ENCODE results near the gene MAP4K4. TPM values are rescaled to one million over a fixed set of nuclear protein-coding genes. Genes with fewer than 3 reads are reported as not detected.

Gene MAP4K4
- total RNA-seq, 4 donors from 2014 or later, result 40.0 to 85.5 (median 59.5) TPM

GRCh38 chr2:101830555-101830954 lies 133.0 kb downstream of the MAP4K4 start:
- Histone ChIP-seq H3K27me3 (no peaks in the 10 kb centered on the region), H3K9me3 (no peaks in the 10 kb centered on the region), H3K36me3 (peaks cover 0 to 24% of the 10 kb centered on the region in 2 donors), H3K4me3 (no peak overlapping the region), H3K4me1 (peaks cover 11 to 12% of the 10 kb centered on the region in 2 donors), H3K27ac (peak overlapping the region in 1 of 4 donors; percentile 26)
- ATAC-seq (no peak), DNase-seq (no peak)
- in situ Hi-C loops (cut with MboI; ENCODE audit: low sequenced_read_pairs in 4 of 4) (loop anchor here (5.0 to 25.0 kb wide), 7 partner anchors 133 to 493 kb away; partner anchors contain the start of gene MAP4K4 (in 2 of the 4)), intact Hi-C loops (cut with DNase I; ENCODE audit: low total_unique reads) (loop anchor here (5.0 kb wide), 2 partner anchors 58 to 488 kb away; no protein-coding TSS in a partner anchor)
- no peak for TF ChIP-seq POLR2A (IDR thresholded peaks at IDR 0.05)
- no peak for TF ChIP-seq CTCF (IDR thresholded peaks at IDR 0.05 in 4 of 5, conservative IDR thresholded peaks at IDR 0.05 in 1 of 5)

GRCh38 chr2:101831351-101831865 lies 133.9 kb downstream of the MAP4K4 start:
- in situ Hi-C loops (cut with MboI; ENCODE audit: low sequenced_read_pairs in 4 of 4), result loop anchor here (5.0 to 25.0 kb wide), 7 partner anchors 134 to 494 kb away; partner anchors contain the start of gene MAP4K4 (in 2 of the 4)
- Histone ChIP-seq H3K4me3 (no peak overlapping the region), H3K9me3 (no peaks in the 10 kb centered on the region), H3K4me1 (peaks cover 11 to 12% of the 10 kb centered on the region in 2 donors), H3K27ac (peak overlapping the region; percentile 23 to 50 (median 34)), H3K36me3 (peaks cover 0 to 29% of the 10 kb centered on the region in 2 donors), H3K27me3 (no peaks in the 10 kb centered on the region)
- DNase-seq (peak; percentile 47 to 71), ATAC-seq (peak; percentile 77 to 95)
- TF ChIP-seq POLR2A (IDR thresholded peaks at IDR 0.05) (no peak), CTCF (IDR thresholded peaks at IDR 0.05 in 4 of 5, conservative IDR thresholded peaks at IDR 0.05 in 1 of 5) (peak; percentile 55 to 83 (median 73))
- intact Hi-C loops (cut with DNase I; ENCODE audit: low total_unique reads), result loop anchor here (1.0 to 5.0 kb wide), 5 partner anchors 59 to 489 kb away; partner anchors contain the start of gene MAP4K4

GRCh38 chr2:101832114-101832513 lies 134.6 kb downstream of the MAP4K4 start:
- Histone ChIP-seq H3K9me3 (no peaks in the 10 kb centered on the region), H3K27ac (peak overlapping the region in 1 of 4 donors; percentile 37), H3K4me3 (no peak overlapping the region), H3K4me1 (peaks cover 11 to 12% of the 10 kb centered on the region in 2 donors), H3K27me3 (no peaks in the 10 kb centered on the region), H3K36me3 (peaks cover 0 to 36% of the 10 kb centered on the region in 2 donors)
- intact Hi-C loops (cut with DNase I; ENCODE audit: low total_unique reads), result loop anchor here (5.0 kb wide), 2 partner anchors 60 to 490 kb away; no protein-coding TSS in a partner anchor
- no peak for TF ChIP-seq POLR2A (IDR thresholded peaks at IDR 0.05)
- TF ChIP-seq CTCF (IDR thresholded peaks at IDR 0.05 in 4 of 5, conservative IDR thresholded peaks at IDR 0.05 in 1 of 5), result peak in 1 of 5 experiments; percentile 28
- ATAC-seq, result no peak
- in situ Hi-C loops (cut with MboI; ENCODE audit: low sequenced_read_pairs in 4 of 4), result loop anchor here (5.0 to 25.0 kb wide), 7 partner anchors 135 to 495 kb away; partner anchors contain the start of gene MAP4K4 (in 2 of the 4)
- DNase-seq, result no peak

- peaks cover 0 to 5% of the 10 kb centered on the region in 2 donors for H3K4me1 ChIP-seq
- in situ Hi-C loops (cut with MboI; ENCODE audit: low sequenced_read_pairs in 4 of 4), result loop anchor here (5.0 to 25.0 kb wide), 7 partner anchors 137 to 497 kb away; partner anchors contain the start of gene MAP4K4 (in 2 of the 4)
- no peak for DNase-seq
- no peak overlapping the region for H3K4me3 ChIP-seq
- intact Hi-C loops (cut with DNase I; ENCODE audit: low total_unique reads), result loop anchor here (5.0 kb wide), 2 partner anchors 62 to 492 kb away; no protein-coding TSS in a partner anchor
- no peaks in the 10 kb centered on the region for H3K27me3 ChIP-seq
- H3K9me3 ChIP-seq, result no peaks in the 10 kb centered on the region
- no peak overlapping the region for H3K27ac ChIP-seq
- ATAC-seq, result no peak
- peaks cover 0 to 49% of the 10 kb centered on the region in 2 donors for H3K36me3 ChIP-seq
- TF ChIP-seq POLR2A (IDR thresholded peaks at IDR 0.05) (no peak), CTCF (IDR thresholded peaks at IDR 0.05 in 4 of 5, conservative IDR thresholded peaks at IDR 0.05 in 1 of 5) (no peak)
These were observed 136.5 kb downstream of the MAP4K4 start for GRCh38 chr2:101833890-101834523.
